ENCODE data around the gene DDX47.

The DDX47 gene

GRCh38 chr12:12821975-12822374, 8.8 kb downstream of the DDX47 start:
- no peak for DNase-seq (ENCODE audit: low read depth, low spot score)
- CTCF ChIA-PET, result interaction anchor here (0.6 to 3.5 kb wide), 7 partner anchors 9 to 163 kb away, joined by 3 to 27 read pairs (median 7); partner anchors contain the start of gene DDX47
- TF ChIP-seq CTCF (IDR thresholded peaks at IDR 0.05; ENCODE audit: insufficient read depth, low read length, missing control alignments), result no peak
- POLR2A ChIA-PET, result interaction anchor here (0.8 kb wide), 1 partner anchor 8 kb away, joined by 3 read pairs; no protein-coding TSS in a partner anchor
- H3K4me3 ChIP-seq (ENCODE audit: low read depth, low read length), result no peak overlapping the region

GRCh38 chr12:12822886-12823285, 9.7 kb downstream of the DDX47 start:
- no peak for DNase-seq (ENCODE audit: low read depth, low spot score)
- CTCF ChIA-PET, result interaction anchor here (1.1 to 7.3 kb wide), 5 partner anchors 10 to 94 kb away, joined by 3 to 67 read pairs (median 4); partner anchors contain the start of gene DDX47
- H3K4me3 ChIP-seq (ENCODE audit: low read depth, low read length), result no peak overlapping the region
- no peak for TF ChIP-seq CTCF (IDR thresholded peaks at IDR 0.05; ENCODE audit: insufficient read depth, low read length, missing control alignments)
- POLR2A ChIA-PET, result no interaction called here

- TF ChIP-seq CTCF (IDR thresholded peaks at IDR 0.05; ENCODE audit: insufficient read depth, low read length, missing control alignments), result no peak
- ChIA-PET CTCF (interaction anchor here (1.1 to 7.3 kb wide), 4 partner anchors 11 to 93 kb away, joined by 3 to 67 read pairs (median 4); no protein-coding TSS in a partner anchor), POLR2A (no interaction called here)
- H3K4me3 ChIP-seq (ENCODE audit: low read depth, low read length), result no peak overlapping the region
- no peak for DNase-seq (ENCODE audit: low read depth, low spot score)
Measured at GRCh38 chr12:12823300-12823699, 10.2 kb downstream of the DDX47 start.

GRCh38 chr12:12823811-12824210, 10.7 kb downstream of the DDX47 start:
- no peak overlapping the region for H3K4me3 ChIP-seq (ENCODE audit: low read depth, low read length)
- POLR2A ChIA-PET, result no interaction called here
- DNase-seq (ENCODE audit: low read depth, low spot score), result no peak
- CTCF ChIA-PET, result interaction anchor here (1.1 to 7.3 kb wide), 6 partner anchors 10 to 93 kb away, joined by 3 to 67 read pairs (median 3); no protein-coding TSS in a partner anchor
- no peak for TF ChIP-seq CTCF (IDR thresholded peaks at IDR 0.05; ENCODE audit: insufficient read depth, low read length, missing control alignments)

- no peak overlapping the region for H3K4me3 ChIP-seq (ENCODE audit: low read depth, low read length)
- DNase-seq (ENCODE audit: low read depth, low spot score), result no peak
- ChIA-PET CTCF (interaction anchor here (0.6 to 5.8 kb wide), 12 partner anchors 9 to 119 kb away, joined by 3 to 67 read pairs (median 4); partner anchors contain the start of gene DDX47), POLR2A (interaction anchor here (0.6 kb wide), 1 partner anchor 27 kb away, joined by 4 read pairs; no protein-coding TSS in a partner anchor)
- TF ChIP-seq CTCF (IDR thresholded peaks at IDR 0.05; ENCODE audit: insufficient read depth, low read length, missing control alignments), result no peak
Measured at GRCh38 chr12:12835378-12836146, 22.4 kb downstream of the DDX47 start.

GRCh38 chr12:12836571-12836970, 23.4 kb downstream of the DDX47 start:
- DNase-seq (ENCODE audit: low read depth, low spot score), result no peak
- CTCF ChIA-PET, result interaction anchor here (0.7 to 5.8 kb wide), 31 partner anchors 10 to 375 kb away, joined by 3 to 67 read pairs (median 5); partner anchors contain the start of gene GPRC5A
- POLR2A ChIA-PET, result interaction anchor here (0.7 kb wide), 1 partner anchor 143 kb away, joined by 3 read pairs; no protein-coding TSS in a partner anchor
- H3K4me3 ChIP-seq (ENCODE audit: low read depth, low read length), result no peak overlapping the region
- TF ChIP-seq CTCF (IDR thresholded peaks at IDR 0.05; ENCODE audit: insufficient read depth, low read length, missing control alignments), result no peak
